Hepatocyte (in vitro differentiated cells): Measurements from ENCODE around the gene CPT2.

ENCODE experiments used
- EZH2 ChIP-seq: fragments of 200-600 bp; sonication (generic); IDR thresholded peaks from 2 replicates; pipeline ENCODE4 v1.6.1; 2016; ENCODE audit warnings: antibody characterized with exemption, mild to moderate bottlenecking, borderline replicate concordance
- EZH2phosphoT487 ChIP-seq: fragments of 200-600 bp; sonication (generic); IDR thresholded peaks from one replicate; pipeline ENCODE4 v1.6.1; 2018; ENCODE audit warnings: antibody characterized with exemption, mild to moderate bottlenecking, low read depth, moderate library complexity; ENCODE audit not compliant: unreplicated experiment, severe bottlenecking
- TF ChIP-seq, protein P1 (sequence below): fragments of 200-600 bp; sonication (generic); IDR thresholded peaks from 2 replicates; pipeline ENCODE4 v1.5.1; 2016; ENCODE audit warnings: antibody characterized with exemption, mild to moderate bottlenecking; ENCODE audit not compliant: poor library complexity

DNA sequence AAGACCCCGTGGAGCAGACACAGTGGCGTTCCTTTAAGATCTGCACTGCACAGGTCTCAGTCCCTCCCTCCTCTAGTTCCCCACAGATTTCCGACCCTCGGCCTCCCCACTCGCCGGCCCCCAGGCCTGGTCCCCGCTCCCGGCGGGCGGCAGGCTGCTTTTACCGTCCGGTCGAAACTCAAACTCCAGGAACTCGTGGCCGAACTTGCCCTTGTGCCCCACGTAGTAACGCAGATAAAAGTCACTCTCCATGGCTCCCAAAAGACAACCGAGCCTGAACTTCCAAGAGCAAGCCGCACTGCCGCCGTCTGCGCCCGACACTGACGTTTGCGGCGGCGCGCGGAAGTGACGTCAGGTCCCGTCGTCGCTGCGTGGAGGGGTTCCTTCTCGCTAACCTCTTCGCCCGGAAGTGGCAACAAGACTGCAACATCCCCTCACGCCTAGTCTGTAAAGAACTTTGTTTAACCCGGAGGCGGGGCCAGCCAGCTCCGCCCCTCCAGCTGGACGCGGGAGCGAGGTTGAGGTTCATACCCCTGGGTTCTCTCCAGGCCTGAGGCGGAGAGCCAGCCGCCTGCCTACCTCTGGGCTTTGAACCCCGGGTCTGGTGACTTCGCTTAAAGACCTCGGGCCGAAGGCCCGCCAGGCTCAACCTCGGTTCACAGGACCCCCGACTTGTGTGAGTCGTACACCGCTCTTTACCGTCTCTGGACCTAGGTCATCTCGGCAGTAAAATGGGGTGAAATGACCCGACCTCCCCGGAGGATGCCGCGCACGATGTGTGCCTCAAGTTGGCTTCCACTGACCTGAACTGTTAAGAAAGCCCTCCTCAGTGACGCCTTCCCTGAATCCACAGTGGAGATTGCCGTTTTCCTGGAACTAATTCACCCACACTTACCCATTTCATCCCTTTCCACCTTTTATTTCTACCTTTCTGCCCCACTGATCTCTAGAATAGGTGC lies 41.9 kb downstream of the CPT2 start, which contains the start of gene MAGOH:
- TF ChIP-seq, protein P1, sequence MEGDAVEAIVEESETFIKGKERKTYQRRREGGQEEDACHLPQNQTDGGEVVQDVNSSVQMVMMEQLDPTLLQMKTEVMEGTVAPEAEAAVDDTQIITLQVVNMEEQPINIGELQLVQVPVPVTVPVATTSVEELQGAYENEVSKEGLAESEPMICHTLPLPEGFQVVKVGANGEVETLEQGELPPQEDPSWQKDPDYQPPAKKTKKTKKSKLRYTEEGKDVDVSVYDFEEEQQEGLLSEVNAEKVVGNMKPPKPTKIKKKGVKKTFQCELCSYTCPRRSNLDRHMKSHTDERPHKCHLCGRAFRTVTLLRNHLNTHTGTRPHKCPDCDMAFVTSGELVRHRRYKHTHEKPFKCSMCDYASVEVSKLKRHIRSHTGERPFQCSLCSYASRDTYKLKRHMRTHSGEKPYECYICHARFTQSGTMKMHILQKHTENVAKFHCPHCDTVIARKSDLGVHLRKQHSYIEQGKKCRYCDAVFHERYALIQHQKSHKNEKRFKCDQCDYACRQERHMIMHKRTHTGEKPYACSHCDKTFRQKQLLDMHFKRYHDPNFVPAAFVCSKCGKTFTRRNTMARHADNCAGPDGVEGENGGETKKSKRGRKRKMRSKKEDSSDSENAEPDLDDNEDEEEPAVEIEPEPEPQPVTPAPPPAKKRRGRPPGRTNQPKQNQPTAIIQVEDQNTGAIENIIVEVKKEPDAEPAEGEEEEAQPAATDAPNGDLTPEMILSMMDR: no peak
- TF ChIP-seq EZH2 (no peak), EZH2phosphoT487 (no peak)
